Neuronal stem cell (in vitro differentiated cells): ENCODE data around the gene TRAT1.

ENCODE experiments used
- DNase-seq: peaks from one replicate; pipeline ENCODE4 v3.0.0-alpha.2; 2013; ENCODE audit warnings: low spot score
- H2AFZ ChIP-seq: one replicate; pipeline ENCODE4 v1.6.1; 2013; ENCODE audit warnings: mild to moderate bottlenecking, low read length, inconsistent platforms
- H2AK5ac ChIP-seq: 2 replicates; pipeline ENCODE4 v1.6.1; 2013; ENCODE audit warnings: low read depth, mild to moderate bottlenecking, inconsistent platforms, low read length, moderate library complexity, mixed read lengths
- H2BK120ac ChIP-seq: 2 replicates; pipeline ENCODE4 v1.6.1; 2013; ENCODE audit warnings: low read depth, mild to moderate bottlenecking, inconsistent platforms, low read length, moderate library complexity, mixed read lengths
- H2BK12ac ChIP-seq: one replicate; pipeline ENCODE4 v1.6.1; 2013; ENCODE audit warnings: low read length, inconsistent platforms
- H2BK15ac ChIP-seq: 2 replicates; pipeline ENCODE4 v1.6.1; 2013; ENCODE audit warnings: mild to moderate bottlenecking, low read length, inconsistent platforms, mixed read lengths
- H2BK5ac ChIP-seq: one replicate; pipeline ENCODE4 v1.6.1; 2013; ENCODE audit warnings: inconsistent platforms, mild to moderate bottlenecking, low read length, moderate library complexity
- H3K14ac ChIP-seq: one replicate; pipeline ENCODE4 v1.6.1; 2013; ENCODE audit warnings: low read length, inconsistent platforms
- H3K18ac ChIP-seq: 2 replicates; pipeline ENCODE4 v1.6.1; 2013; ENCODE audit warnings: low read length, inconsistent platforms
- H3K23ac ChIP-seq: 2 replicates; pipeline ENCODE4 v1.6.1; 2013; ENCODE audit warnings: low read depth, mild to moderate bottlenecking, mixed read lengths, low read length, inconsistent platforms; ENCODE audit not compliant: poor library complexity
- H3K27ac ChIP-seq: replicated peaks from 3 replicates; pipeline ENCODE4 v1.5.1; 2013; ENCODE audit warnings: low read length, inconsistent platforms
- H3K27me3 ChIP-seq, 3 experiments: 2 replicates each; pipeline ENCODE4 v1.6.1; 2013; ENCODE audit warnings: low read length in 3 of 3, mild to moderate bottlenecking in 2 of 3, inconsistent platforms in 1 of 3, low read depth in 1 of 3, mixed read lengths in 1 of 3, moderate library complexity in 1 of 3; ENCODE audit not compliant: control insufficient read depth in 3 of 3, insufficient read depth in 3 of 3
- H3K36me3 ChIP-seq, 2 donors: replicated peaks in 1 of 2; 2 replicates each; pipeline ENCODE4 v1.6.1; 2013; ENCODE audit warnings: low read length in 2 of 2; ENCODE audit not compliant: control insufficient read depth in 2 of 2, insufficient read depth in 2 of 2
- H3K4ac ChIP-seq: 2 replicates; pipeline ENCODE4 v1.6.1; 2013; ENCODE audit warnings: inconsistent platforms, mild to moderate bottlenecking, low read length, moderate library complexity
- H3K4me1 ChIP-seq, 2 donors: 1 replicate in 1 of 2; 2 replicates in 1 of 2; pipeline ENCODE4 v1.6.1; 2013; ENCODE audit warnings: low read length in 2 of 2, low read depth in 1 of 2; ENCODE audit not compliant: control insufficient read depth in 2 of 2, insufficient read depth in 1 of 2
- H3K4me2 ChIP-seq: one replicate; pipeline ENCODE4 v1.6.1; 2013; ENCODE audit warnings: mild to moderate bottlenecking, low read length, inconsistent platforms; ENCODE audit not compliant: insufficient read depth, poor library complexity, severe bottlenecking
- H3K4me3 ChIP-seq, 2 donors: 2 replicates each; pipeline ENCODE4 v1.5.1; 2013; ENCODE audit warnings: low read length in 2 of 2, mild to moderate bottlenecking in 2 of 2, inconsistent platforms in 1 of 2, moderate library complexity in 1 of 2
- H3K79me1 ChIP-seq: one replicate; pipeline ENCODE4 v1.6.1; 2013; ENCODE audit warnings: low read depth, mild to moderate bottlenecking, inconsistent platforms, low read length, moderate library complexity
- H3K9ac ChIP-seq: one replicate; pipeline ENCODE4 v1.6.1; 2013; ENCODE audit warnings: mild to moderate bottlenecking, low read depth, low read length, inconsistent platforms; ENCODE audit not compliant: poor library complexity
- H3K9me3 ChIP-seq, 2 donors: replicated peaks in 1 of 2; 2 replicates each; pipeline versions ENCODE3 to v1.6.1; 2013; ENCODE audit warnings: low read length in 2 of 2, mild to moderate bottlenecking in 2 of 2, inconsistent platforms in 1 of 2, low read depth in 1 of 2, mixed read lengths in 1 of 2, moderate library complexity in 1 of 2; ENCODE audit not compliant: control insufficient read depth in 2 of 2, insufficient read depth in 1 of 2
- H4K8ac ChIP-seq: one replicate; pipeline ENCODE4 v1.6.1; 2013; ENCODE audit warnings: low read depth, mild to moderate bottlenecking, inconsistent platforms, low read length, moderate library complexity
- H4K91ac ChIP-seq: one replicate; pipeline ENCODE4 v1.6.1; 2013; ENCODE audit warnings: low read length, low read depth, mild to moderate bottlenecking, inconsistent platforms; ENCODE audit not compliant: poor library complexity
- WGBS, 2 donors: extraction: QIAGEN DNeasy Blood & Tissue Kit; methylation state at CpG; one replicate each; pipeline ENCODE4 v1.1.7; 2013; ENCODE audit warnings: missing lambda C conversion rate in 2 of 2, mixed read lengths in 1 of 2; ENCODE audit not compliant: insufficient read length in 2 of 2, insufficient replicate concordance in 1 of 2; ENCODE audit errors: extremely low coverage in 2 of 2; 5-methylcytosine and 5-hydroxymethylcytosine counted together

Gene TRAT1

GRCh38 chr3:108883373-108883772 lies 60.8 kb downstream of the TRAT1 start:
- H3K27me3 ChIP-seq, result no peaks in the 10 kb centered on the region
- WGBS, 2 donors, result no CpG with 5 or more reads among the region's 1 CpG
- no peak overlapping the region for H4K8ac ChIP-seq
- H3K4ac ChIP-seq, result no peak overlapping the region
- no peak for DNase-seq
- H3K23ac ChIP-seq, result no peak overlapping the region
- H3K4me1 ChIP-seq, result no peaks in the 10 kb centered on the region
- H4K91ac ChIP-seq, result no peak overlapping the region
- H2AFZ ChIP-seq, result no peak overlapping the region
- no peak overlapping the region for H3K9ac ChIP-seq
- H3K14ac ChIP-seq, result no peak overlapping the region
- H3K4me3 ChIP-seq, result no peak overlapping the region
- H3K4me2 ChIP-seq, result no peak overlapping the region
- no peak overlapping the region for H3K27ac ChIP-seq
- H2BK15ac ChIP-seq, result no peak overlapping the region
- H3K79me1 ChIP-seq, result no peaks in the 10 kb centered on the region
- H2BK5ac ChIP-seq, result no peak overlapping the region
- no peak overlapping the region for H3K18ac ChIP-seq
- no peak overlapping the region for H2BK120ac ChIP-seq
- no peak overlapping the region for H2AK5ac ChIP-seq
- no peaks in the 10 kb centered on the region for H3K9me3 ChIP-seq
- H2BK12ac ChIP-seq, result no peak overlapping the region
- no peaks in the 10 kb centered on the region for H3K36me3 ChIP-seq

GRCh38 chr3:108887121-108887520 lies 64.5 kb downstream of the TRAT1 start:
- no peak overlapping the region for H2BK120ac ChIP-seq
- H3K36me3 ChIP-seq, result no peaks in the 10 kb centered on the region
- H2BK15ac ChIP-seq, result no peak overlapping the region
- no peak overlapping the region for H2AFZ ChIP-seq
- no peak overlapping the region for H3K14ac ChIP-seq
- no peak overlapping the region for H3K4ac ChIP-seq
- no peaks in the 10 kb centered on the region for H3K9me3 ChIP-seq
- no peak overlapping the region for H2BK5ac ChIP-seq
- no peak overlapping the region for H3K4me2 ChIP-seq
- no peak overlapping the region for H2BK12ac ChIP-seq
- H3K23ac ChIP-seq, result no peak overlapping the region
- no peaks in the 10 kb centered on the region for H3K79me1 ChIP-seq
- no peak overlapping the region for H2AK5ac ChIP-seq
- no peak overlapping the region for H3K27ac ChIP-seq
- H3K9ac ChIP-seq, result no peak overlapping the region
- no CpG with 5 or more reads among the region's 4 CpGs for WGBS, 2 donors
- H3K27me3 ChIP-seq, result no peaks in the 10 kb centered on the region
- H4K91ac ChIP-seq, result no peak overlapping the region
- H3K18ac ChIP-seq, result no peak overlapping the region
- H4K8ac ChIP-seq, result no peak overlapping the region
- H3K4me3 ChIP-seq, result no peak overlapping the region
- H3K4me1 ChIP-seq, result no peaks in the 10 kb centered on the region
- no peak for DNase-seq

GRCh38 chr3:108887777-108888176 lies 65.2 kb downstream of the TRAT1 start:
- H4K91ac ChIP-seq, result no peak overlapping the region
- no peak overlapping the region for H2BK5ac ChIP-seq
- H3K14ac ChIP-seq, result no peak overlapping the region
- no peak overlapping the region for H2BK15ac ChIP-seq
- no peaks in the 10 kb centered on the region for H3K27me3 ChIP-seq
- no peak overlapping the region for H3K9ac ChIP-seq
- no peak overlapping the region for H3K27ac ChIP-seq
- no peak overlapping the region for H3K4ac ChIP-seq
- no peaks in the 10 kb centered on the region for H3K79me1 ChIP-seq
- H2AK5ac ChIP-seq, result no peak overlapping the region
- H2AFZ ChIP-seq, result no peak overlapping the region
- H3K4me3 ChIP-seq, result no peak overlapping the region
- no peaks in the 10 kb centered on the region for H3K4me1 ChIP-seq
- no peaks in the 10 kb centered on the region for H3K36me3 ChIP-seq
- no peak overlapping the region for H3K18ac ChIP-seq
- no peak overlapping the region for H4K8ac ChIP-seq
- H3K4me2 ChIP-seq, result no peak overlapping the region
- WGBS, 2 donors, result no CpG with 5 or more reads among the region's 2 CpGs
- no peak overlapping the region for H3K23ac ChIP-seq
- DNase-seq, result no peak
- H2BK120ac ChIP-seq, result no peak overlapping the region
- H2BK12ac ChIP-seq, result no peak overlapping the region
- H3K9me3 ChIP-seq, result no peaks in the 10 kb centered on the region

- Histone ChIP-seq H4K91ac (no peak overlapping the region), H3K27ac (no peak overlapping the region), H3K9ac (no peak overlapping the region), H3K9me3 (no peaks in the 10 kb centered on the region), H2AK5ac (no peak overlapping the region), H3K79me1 (no peaks in the 10 kb centered on the region), H2BK5ac (no peak overlapping the region), H2BK12ac (no peak overlapping the region), H2BK120ac (no peak overlapping the region), H3K4me2 (no peak overlapping the region), H3K4me3 (no peak overlapping the region), H2BK15ac (no peak overlapping the region), H3K27me3 (no peaks in the 10 kb centered on the region), H4K8ac (no peak overlapping the region), H3K18ac (no peak overlapping the region), H3K4ac (no peak overlapping the region), H3K36me3 (no peaks in the 10 kb centered on the region), H2AFZ (no peak overlapping the region), H3K14ac (no peak overlapping the region), H3K4me1 (no peaks in the 10 kb centered on the region), H3K23ac (no peak overlapping the region)
- no peak for DNase-seq
- no CpG with 5 or more reads among the region's 3 CpGs for WGBS, 2 donors
These were observed 69.2 kb downstream of the TRAT1 start for GRCh38 chr3:108891833-108892232.
